Uterus (tissue), 2 donors: ENCODE data around the gene CCDC120.

Source experiments
- POLR2A ChIP-seq, 2 donors: fragments of 450-650 bp; IDR thresholded peaks; one replicate each; pipeline ENCODE4 v1.6.1; 2016; ENCODE audit warnings: antibody characterized with exemption in 2 of 2, mild to moderate bottlenecking in 1 of 2, moderate library complexity in 1 of 2
- TF ChIP-seq, protein P1 (sequence below), 4 experiments: fragments of 200-600 bp in 2 of 4; fragments of 450-650 bp in 2 of 4; sonication (generic) in 2 of 4; IDR thresholded peaks; one replicate each; pipeline ENCODE4 v1.5.1; 2016 to 2019; ENCODE audit warnings: antibody characterized with exemption in 4 of 4, mild to moderate bottlenecking in 2 of 4, moderate library complexity in 1 of 4

DNA sequence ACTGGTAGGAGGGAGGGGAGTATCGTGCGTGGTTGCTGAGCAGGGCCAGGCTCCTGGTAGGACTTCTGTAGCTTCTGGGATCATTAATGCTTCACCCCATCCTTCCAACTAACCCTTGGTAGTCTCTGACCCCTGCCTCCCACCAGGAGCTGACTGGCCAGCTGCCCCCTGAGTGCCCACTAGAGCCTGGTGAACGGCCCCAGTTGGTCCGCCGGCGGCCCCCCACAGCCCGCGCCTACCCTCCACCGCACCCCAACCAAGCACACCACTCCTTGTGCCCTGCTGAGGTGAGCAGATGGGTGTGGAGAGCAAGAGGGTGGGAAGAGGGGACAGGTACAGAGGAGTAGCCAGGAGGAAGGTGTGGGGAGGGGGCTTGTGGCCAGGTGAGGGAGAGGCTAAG lies 4.9 kb downstream of the CCDC120 start:
- TF ChIP-seq, protein P1, sequence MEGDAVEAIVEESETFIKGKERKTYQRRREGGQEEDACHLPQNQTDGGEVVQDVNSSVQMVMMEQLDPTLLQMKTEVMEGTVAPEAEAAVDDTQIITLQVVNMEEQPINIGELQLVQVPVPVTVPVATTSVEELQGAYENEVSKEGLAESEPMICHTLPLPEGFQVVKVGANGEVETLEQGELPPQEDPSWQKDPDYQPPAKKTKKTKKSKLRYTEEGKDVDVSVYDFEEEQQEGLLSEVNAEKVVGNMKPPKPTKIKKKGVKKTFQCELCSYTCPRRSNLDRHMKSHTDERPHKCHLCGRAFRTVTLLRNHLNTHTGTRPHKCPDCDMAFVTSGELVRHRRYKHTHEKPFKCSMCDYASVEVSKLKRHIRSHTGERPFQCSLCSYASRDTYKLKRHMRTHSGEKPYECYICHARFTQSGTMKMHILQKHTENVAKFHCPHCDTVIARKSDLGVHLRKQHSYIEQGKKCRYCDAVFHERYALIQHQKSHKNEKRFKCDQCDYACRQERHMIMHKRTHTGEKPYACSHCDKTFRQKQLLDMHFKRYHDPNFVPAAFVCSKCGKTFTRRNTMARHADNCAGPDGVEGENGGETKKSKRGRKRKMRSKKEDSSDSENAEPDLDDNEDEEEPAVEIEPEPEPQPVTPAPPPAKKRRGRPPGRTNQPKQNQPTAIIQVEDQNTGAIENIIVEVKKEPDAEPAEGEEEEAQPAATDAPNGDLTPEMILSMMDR (IDR thresholded peaks at IDR 0.05) = no peak
- no peak for TF ChIP-seq POLR2A (IDR thresholded peaks at IDR 0.05)
